Right kidney (tissue), 9 donors: ENCODE results near the gene TCEA2.

Experiments
- DNase-seq: peaks from one replicate; pipeline ENCODE4 v3.0.0-alpha.2; 2016
- long read RNA-seq, 8 donors: transcript quantifications; one replicate each; lab custom pipeline, GENCODE V29; 2026

TCEA2 gene
- long read RNA-seq, donor 1, transcript TCEA2-202 (10 exons, 1,235 nt) = major isoform, 21 of 25 reads
- long read RNA-seq, donor 1, partial matches to known transcripts = 0 of 25 reads
- long read RNA-seq, donor 1, other reads (novel, unspliced or antisense) = 0 of 25 reads
- long read RNA-seq, donor 2, transcript TCEA2-214 (2 exons, 421 nt) = minor isoform, 7 of 35 reads
- long read RNA-seq, donor 2, transcript TCEA2-202 (10 exons, 1,235 nt) = major isoform, 11 of 35 reads
- long read RNA-seq, donor 2, transcript TCEA2-217 (3 exons, 670 nt) = minor isoform, 5 of 35 reads
- long read RNA-seq, donor 2, partial matches to known transcripts = 12 of 35 reads
- long read RNA-seq, donor 2, other reads (novel, unspliced or antisense) = 0 of 35 reads
- long read RNA-seq, donor 3, partial matches to known transcripts = 0 of 5 reads
- long read RNA-seq, donor 3, other reads (novel, unspliced or antisense) = 0 of 5 reads
- long read RNA-seq, donor 4, transcript TCEA2-202 (10 exons, 1,235 nt) = major isoform, 21 of 32 reads
- long read RNA-seq, donor 4, partial matches to known transcripts = 6 of 32 reads
- long read RNA-seq, donor 4, other reads (novel, unspliced or antisense) = 0 of 32 reads
- long read RNA-seq, donor 5, transcript TCEA2-202 (10 exons, 1,235 nt) = major isoform, 29 of 41 reads
- long read RNA-seq, donor 5, partial matches to known transcripts = 7 of 41 reads
- long read RNA-seq, donor 5, other reads (novel, unspliced or antisense) = 0 of 41 reads
- long read RNA-seq, donor 6, transcript TCEA2-202 (10 exons, 1,235 nt) = major isoform, 22 of 43 reads
- long read RNA-seq, donor 6, partial matches to known transcripts = 14 of 43 reads
- long read RNA-seq, donor 6, other reads (novel, unspliced or antisense) = 0 of 43 reads
- long read RNA-seq, donor 7, transcript TCEA2-202 (10 exons, 1,235 nt) = major isoform, 37 of 65 reads
- long read RNA-seq, donor 7, partial matches to known transcripts = 20 of 65 reads
- long read RNA-seq, donor 7, other reads (novel, unspliced or antisense) = 0 of 65 reads
- long read RNA-seq, donor 8, transcript TCEA2-202 (10 exons, 1,235 nt) = major isoform, 23 of 30 reads
- long read RNA-seq, donor 8, partial matches to known transcripts = 0 of 30 reads
- long read RNA-seq, donor 8, other reads (novel, unspliced or antisense) = 0 of 30 reads

DNA sequence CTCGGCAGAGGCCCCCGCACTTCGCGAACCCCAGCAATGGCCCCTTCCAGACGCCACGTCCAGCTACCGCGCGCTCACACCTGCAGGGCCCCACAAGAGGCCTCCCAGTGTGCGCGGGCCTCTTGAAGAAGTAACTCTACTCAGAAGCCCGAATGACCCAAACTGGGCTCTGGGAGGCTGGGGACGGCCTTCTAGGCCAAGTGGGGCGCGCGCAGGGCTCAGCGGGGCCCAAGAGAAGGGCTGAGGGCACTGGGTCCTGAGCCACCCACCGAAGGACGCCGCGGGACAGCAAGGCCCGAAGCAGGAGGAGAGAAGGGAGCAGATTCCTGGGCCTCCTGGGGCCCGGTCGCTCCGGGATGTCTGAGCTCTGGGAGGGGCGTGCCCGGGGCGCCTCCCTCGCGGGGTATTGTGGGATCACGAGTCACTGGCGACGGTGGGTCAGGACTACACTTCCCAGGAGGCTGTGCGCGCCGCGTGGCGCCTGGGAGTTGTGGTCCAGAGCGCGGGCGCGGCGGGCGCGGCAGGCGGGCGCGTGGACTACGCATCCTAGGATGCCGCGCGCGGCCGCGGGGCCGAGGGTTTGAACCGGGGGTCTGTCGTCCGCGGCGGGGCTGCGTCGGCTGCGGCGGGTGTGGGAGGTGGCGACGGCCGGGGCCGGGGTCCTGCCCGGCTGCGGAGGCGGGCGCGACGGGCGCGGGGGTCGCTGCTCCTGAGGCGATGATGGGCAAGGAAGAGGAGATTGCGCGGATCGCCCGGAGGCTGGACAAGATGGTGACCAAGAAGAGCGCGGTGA is at the start of gene TCEA2:
Gene TCEA2, plus strand, starts transcription at position 603 of the 793 bp plus-strand sequence. Its CDS starts 115 bp downstream, at position 718.
- peak; percentile 92 for DNase-seq

DNA sequence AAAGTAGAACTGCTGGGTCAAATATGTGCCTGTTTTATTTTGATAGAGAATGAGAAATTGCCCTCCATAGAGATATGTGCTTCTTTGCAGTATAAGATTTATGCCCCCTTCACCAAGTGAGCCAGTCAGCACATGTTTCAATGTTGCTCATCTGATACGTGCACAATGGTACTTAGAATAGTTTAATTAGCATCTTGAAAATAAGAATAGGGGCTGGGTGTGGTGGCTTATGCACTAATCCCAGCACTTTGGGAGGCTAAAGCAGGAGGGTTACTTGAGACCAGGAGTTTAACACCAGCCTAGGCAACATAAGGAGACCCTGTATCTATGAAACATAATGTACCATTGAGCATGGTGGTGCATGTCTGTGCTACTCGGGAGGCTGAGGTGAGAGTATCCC is 47.4 kb upstream of the TCEA2 start:
- DNase-seq = no peak

- DNase-seq = no peak
These were observed 41.6 kb upstream of the TCEA2 start for GRCh38 chr20:64021124-64021975.

- DNase-seq = no peak
These were observed 40.2 kb upstream of the TCEA2 start for GRCh38 chr20:64022671-64023360.

GRCh38 chr20:64023361-64024140 is 39.4 kb upstream of the TCEA2 start:
- DNase-seq = no peak

GRCh38 chr20:64024141-64024990 is 38.6 kb upstream of the TCEA2 start:
- DNase-seq = no peak

DNA sequence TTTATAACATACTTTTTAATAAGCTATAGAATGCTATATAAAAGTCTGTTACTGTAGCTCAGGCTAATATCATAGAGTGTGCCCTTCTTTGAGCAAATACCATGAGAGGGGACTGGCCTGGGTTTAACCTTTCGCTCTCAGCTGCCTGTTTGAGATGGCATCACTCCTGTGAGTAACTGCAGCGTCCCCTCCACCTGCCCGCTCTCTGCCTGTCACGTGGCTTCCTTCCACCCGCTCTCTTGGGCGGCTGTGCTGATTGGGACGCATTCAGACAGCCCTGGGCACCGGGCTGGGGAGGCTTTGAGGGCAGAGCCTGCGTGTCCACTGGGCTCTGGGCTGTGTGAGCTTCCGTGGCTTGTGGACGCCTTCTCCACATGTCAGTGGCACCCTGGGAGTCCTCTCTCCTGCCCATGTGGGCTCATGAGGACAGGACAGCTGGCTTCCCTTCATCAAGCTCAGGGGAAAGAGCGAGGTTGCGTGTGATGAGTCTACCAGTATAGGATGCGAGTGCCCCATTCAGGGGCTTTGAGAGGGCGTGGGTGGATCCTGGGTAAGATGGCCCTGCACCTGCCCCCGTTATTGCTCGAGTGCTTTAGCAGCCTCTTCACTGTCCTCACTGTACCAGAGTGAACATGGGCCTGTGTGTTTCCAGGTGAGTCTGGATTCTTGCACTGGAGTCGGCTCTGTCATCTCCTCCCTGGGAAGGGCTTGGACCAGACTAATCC is 37.7 kb upstream of the TCEA2 start:
- no peak for DNase-seq

- no peak for DNase-seq
These were observed 37.1 kb upstream of the TCEA2 start for GRCh38 chr20:64025826-64026412.

- no peak for DNase-seq
These were observed 34.9 kb upstream of the TCEA2 start for GRCh38 chr20:64027981-64028685.

DNA sequence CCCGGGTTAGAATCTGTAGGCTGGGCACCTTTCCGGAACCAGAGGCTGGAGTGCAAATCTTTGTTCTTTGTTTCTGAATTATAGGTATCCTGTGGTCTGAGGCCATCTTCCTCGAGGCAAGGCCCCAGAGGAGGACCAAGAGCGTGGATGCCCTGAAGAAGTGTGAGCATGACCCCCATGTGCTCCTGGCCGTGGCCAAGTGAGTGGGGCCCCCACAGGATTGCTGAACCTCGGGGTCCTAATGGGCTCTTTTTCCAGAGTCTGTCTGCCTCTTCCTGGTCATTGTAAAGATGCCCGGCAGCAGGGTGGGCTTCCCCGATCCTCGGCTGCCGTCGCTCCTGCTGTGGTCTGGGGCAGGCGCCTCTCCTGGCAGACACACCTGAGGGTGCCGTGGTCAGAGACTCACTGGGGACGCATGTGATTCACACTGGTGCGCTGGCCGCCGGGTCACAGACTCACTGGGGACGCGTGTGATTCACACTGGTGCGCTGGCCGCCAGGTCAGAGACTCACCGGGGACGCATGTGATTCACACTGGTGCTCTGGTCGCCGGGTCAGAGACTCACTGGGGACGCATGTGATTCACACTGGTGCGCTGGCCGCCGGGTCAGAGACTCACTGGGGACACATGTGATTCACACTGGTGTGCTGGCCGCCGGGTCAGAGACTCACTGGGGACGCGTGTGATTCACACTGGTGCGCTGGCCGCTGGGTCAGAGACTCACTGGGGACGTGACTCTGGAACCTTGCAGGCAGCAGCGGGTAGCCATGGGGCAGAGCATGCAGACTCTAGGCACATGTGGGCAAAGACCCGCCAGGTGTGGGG is 33.5 kb upstream of the TCEA2 start:
- no peak for DNase-seq

GRCh38 chr20:64030371-64031134 is 32.4 kb upstream of the TCEA2 start:
- no peak for DNase-seq

GRCh38 chr20:64031822-64032314 is 31.1 kb upstream of the TCEA2 start:
- DNase-seq = no peak

GRCh38 chr20:64032706-64033624 is 30.0 kb upstream of the TCEA2 start:
- no peak for DNase-seq
